Colonic mucosa (tissue), 4 donors: ENCODE measurements around the gene HNRNPAB. TPM values are rescaled to one million over a fixed set of nuclear protein-coding genes. Genes with fewer than 3 reads are reported as not detected.

ENCODE experiments used
- DNase-seq: peaks from one replicate; pipeline ENCODE4 v3.0.0-alpha.2; 2020
- H3K27ac ChIP-seq: fragments of 200-600 bp; one replicate; pipeline ENCODE4 v1.8.0; 2021
- H3K27me3 ChIP-seq: fragments of 200-600 bp; one replicate; pipeline ENCODE4 v1.8.0; 2021
- H3K36me3 ChIP-seq: fragments of 200-600 bp; one replicate; pipeline ENCODE4 v1.8.0; 2021
- H3K4me1 ChIP-seq: fragments of 200-600 bp; one replicate; pipeline ENCODE4 v1.8.0; 2021; ENCODE audit warnings: mild to moderate bottlenecking
- H3K4me3 ChIP-seq: fragments of 200-600 bp; one replicate; pipeline ENCODE4 v1.8.0; 2021
- H3K9ac ChIP-seq, 2 donors: one replicate each; pipeline ENCODE4 v1.7.0; 2013; ENCODE audit warnings: control low read depth in 2 of 2, low read depth in 2 of 2, low read length in 2 of 2
- H3K9me3 ChIP-seq: fragments of 200-600 bp; one replicate; pipeline ENCODE4 v1.8.0; 2021
- CTCF ChIP-seq: fragments of 200-600 bp; IDR thresholded peaks from one replicate; pipeline ENCODE4 v1.8.0; 2022; ENCODE audit warnings: antibody characterized with exemption, mild to moderate bottlenecking
- intact Hi-C: fragments of 100-400 bp; cut with DNase I; formaldehyde crosslinking; loops from one replicate; pipeline ENCODE4 v1.14.1; 2022
- total RNA-seq, 2 donors: library from RNA; stranded (reverse); fragmentation: NEBNext Ultra II Directional in 1 of 2; extraction: Animal tissue kit (Norgen Biotek cat#: 25700) in 1 of 2; gene quantifications; one replicate each; pipeline ENCODE4 v1.2.1, GENCODE V29; 2021
- donor health status: healthy.
- donor health status: DM: no; HTN: no; CAD: no.
- donor health status: DM: no; HTN: no; CAD: no.

HNRNPAB gene
- total RNA-seq, 2 donors from 2014 or later, result 286 to 385 TPM

- Histone ChIP-seq H3K27me3 (no peaks in the 10 kb centered on the region), H3K4me1 (peaks cover 17% of the 10 kb centered on the region), H3K9ac (no peak overlapping the region), H3K27ac (no peak overlapping the region), H3K36me3 (no peaks in the 10 kb centered on the region), H3K9me3 (no peaks in the 10 kb centered on the region), H3K4me3 (no peak overlapping the region)
- intact Hi-C loops, result no loop called here
- TF ChIP-seq CTCF, result no peak
- no peak for DNase-seq
Observed at GRCh38 chr5:178241688-178242231, 37.4 kb downstream of the HNRNPAB start.

GRCh38 chr5:178242416-178242815, 38.1 kb downstream of the HNRNPAB start:
- intact Hi-C loops, result no loop called here
- no peaks in the 10 kb centered on the region for H3K36me3 ChIP-seq
- H3K4me1 ChIP-seq, result peaks cover 10% of the 10 kb centered on the region
- no peak for DNase-seq
- H3K27ac ChIP-seq, result no peak overlapping the region
- H3K27me3 ChIP-seq, result no peaks in the 10 kb centered on the region
- no peak overlapping the region for H3K4me3 ChIP-seq
- H3K9me3 ChIP-seq, result no peaks in the 10 kb centered on the region
- no peak for TF ChIP-seq CTCF
- H3K9ac ChIP-seq, result no peak overlapping the region

- TF ChIP-seq CTCF, result no peak
- no peak overlapping the region for H3K9ac ChIP-seq
- no peak for DNase-seq
- no peaks in the 10 kb centered on the region for H3K9me3 ChIP-seq
- intact Hi-C loops, result no loop called here
- no peaks in the 10 kb centered on the region for H3K27me3 ChIP-seq
- H3K4me3 ChIP-seq, result no peak overlapping the region
- H3K4me1 ChIP-seq, result no peaks in the 10 kb centered on the region
- H3K27ac ChIP-seq, result no peak overlapping the region
- H3K36me3 ChIP-seq, result no peaks in the 10 kb centered on the region
Observed at GRCh38 chr5:178244576-178244975, 40.2 kb downstream of the HNRNPAB start.

GRCh38 chr5:178245389-178245788, 41.1 kb downstream of the HNRNPAB start:
- H3K36me3 ChIP-seq, result no peaks in the 10 kb centered on the region
- intact Hi-C loops, result no loop called here
- H3K27ac ChIP-seq, result no peak overlapping the region
- no peak overlapping the region for H3K9ac ChIP-seq
- no peak overlapping the region for H3K4me3 ChIP-seq
- no peaks in the 10 kb centered on the region for H3K9me3 ChIP-seq
- H3K4me1 ChIP-seq, result no peaks in the 10 kb centered on the region
- DNase-seq, result no peak
- no peak for TF ChIP-seq CTCF
- no peaks in the 10 kb centered on the region for H3K27me3 ChIP-seq

GRCh38 chr5:178246624-178247279, 42.4 kb downstream of the HNRNPAB start:
- Histone ChIP-seq H3K4me1 (no peaks in the 10 kb centered on the region), H3K27ac (no peak overlapping the region), H3K9me3 (no peaks in the 10 kb centered on the region), H3K27me3 (no peaks in the 10 kb centered on the region), H3K36me3 (no peaks in the 10 kb centered on the region), H3K4me3 (no peak overlapping the region), H3K9ac (no peak overlapping the region)
- TF ChIP-seq CTCF, result no peak
- no peak for DNase-seq
- intact Hi-C loops, result no loop called here
